ENCODE data around the gene KHNYN.

KHNYN gene

DNA sequence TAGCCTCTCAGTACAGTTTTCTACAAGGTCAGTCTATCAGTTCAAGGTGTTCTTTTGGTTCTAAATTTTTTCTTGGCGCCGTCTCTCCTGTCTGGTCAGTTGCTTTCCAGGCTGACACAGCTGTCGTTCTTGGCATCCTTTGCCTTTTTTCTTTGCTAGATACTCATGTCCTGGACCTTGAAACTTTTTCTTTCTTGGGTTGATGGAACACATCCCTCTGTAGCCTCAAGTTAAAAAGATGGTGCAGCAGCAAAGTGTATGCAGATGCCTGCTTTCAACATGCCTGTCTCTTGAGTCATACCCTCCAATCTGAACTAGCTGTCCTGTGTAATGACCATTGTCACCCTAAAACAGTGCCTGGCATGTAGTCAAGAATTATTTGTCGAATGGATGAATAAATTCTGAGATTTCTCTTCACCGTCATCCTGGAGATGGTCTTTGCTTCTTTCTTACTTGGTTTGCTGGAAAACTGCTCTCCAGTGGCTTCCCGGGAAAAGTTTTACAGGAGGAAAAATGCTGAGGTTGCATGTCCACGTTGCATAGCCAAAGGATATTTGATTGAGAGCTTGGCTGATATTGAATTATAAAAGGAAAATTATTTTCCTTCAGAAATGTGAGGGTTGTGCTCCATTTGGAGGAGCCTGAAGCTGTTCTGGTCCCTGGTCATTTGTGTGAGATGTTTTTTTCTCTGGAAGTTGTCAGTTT is 26.3 kb upstream of the KHNYN start:
- no peaks in the 10 kb centered on the region for H3K9me2 ChIP-seq (replicated peaks; ENCODE audit: low read depth, low read length)
- H3K27me3 ChIP-seq (ENCODE audit: insufficient read depth, low read length, poor library complexity, severe bottlenecking) = no peaks in the 10 kb centered on the region
- H3K9me3 ChIP-seq (ENCODE audit: insufficient read depth, low read depth, low read length) = no peaks in the 10 kb centered on the region
- H3F3A ChIP-seq (ENCODE audit: low read depth) = no peaks in the 10 kb centered on the region
- no peak overlapping the region for H2AFZ ChIP-seq (ENCODE audit: low read length)
- peak overlapping the region; percentile 78 for H3K4me3 ChIP-seq (ENCODE audit: low read length, poor library complexity, severe bottlenecking)
- peaks cover 63% of the 10 kb centered on the region for H3K79me2 ChIP-seq (ENCODE audit: insufficient read depth, low read length)
- peaks cover 61% of the 10 kb centered on the region for H3K4me1 ChIP-seq (ENCODE audit: insufficient read depth, low read length, poor library complexity, severe bottlenecking)
- peak overlapping the region; percentile 90 for H3K4me2 ChIP-seq (ENCODE audit: low read depth, low read length, poor library complexity, severe bottlenecking)
- no peak for TF ChIP-seq EZH2phosphoT487 (IDR thresholded peaks at IDR 0.05; ENCODE audit: borderline replicate concordance)
- TF ChIP-seq CTCF (conservative IDR thresholded peaks at IDR 0.05; ENCODE audit: low read length) = no peak
- H4K20me1 ChIP-seq (ENCODE audit: insufficient read depth, low read length, poor library complexity, severe bottlenecking) = no peaks in the 10 kb centered on the region
- peaks cover 4% of the 10 kb centered on the region; the same call in 1 of the 2 replicates for H3K36me3 ChIP-seq (ENCODE audit: insufficient read depth, low read length)
- H3K9ac ChIP-seq (ENCODE audit: low read depth, low read length, poor library complexity, severe bottlenecking) = peak overlapping the region; percentile 57

DNA sequence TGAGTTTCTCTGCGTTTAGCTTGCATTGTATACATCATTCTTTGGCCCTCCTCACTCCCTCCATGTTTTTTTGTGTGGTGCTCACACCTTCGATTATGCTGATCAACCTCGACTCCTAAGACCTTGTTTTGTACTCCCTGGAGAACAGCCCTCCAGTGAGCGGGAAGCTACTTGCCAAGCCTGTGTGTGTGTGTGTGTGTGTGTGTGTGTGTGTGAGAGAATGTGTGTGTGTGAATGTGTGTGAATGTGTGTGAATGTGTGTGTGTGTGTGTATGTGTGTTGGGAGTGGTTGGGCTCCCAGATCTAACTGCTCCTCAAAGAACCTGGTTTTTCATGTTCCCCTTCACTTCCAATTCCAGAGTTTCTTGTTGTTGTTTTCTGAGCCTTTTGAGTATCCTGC is 24.9 kb upstream of the KHNYN start:
- Histone ChIP-seq H3K9me2 (replicated peaks; ENCODE audit: low read depth, low read length) (no peaks in the 10 kb centered on the region), H3K36me3 (ENCODE audit: insufficient read depth, low read length) (peaks cover 14% of the 10 kb centered on the region; the same call in 1 of the 2 replicates), H3K4me1 (ENCODE audit: insufficient read depth, low read length, poor library complexity, severe bottlenecking) (peaks cover 55% of the 10 kb centered on the region), H3K9me3 (ENCODE audit: insufficient read depth, low read depth, low read length) (no peaks in the 10 kb centered on the region), H3K4me3 (ENCODE audit: low read length, poor library complexity, severe bottlenecking) (peak overlapping the region; percentile 78), H4K20me1 (ENCODE audit: insufficient read depth, low read length, poor library complexity, severe bottlenecking) (no peaks in the 10 kb centered on the region), H3K4me2 (ENCODE audit: low read depth, low read length, poor library complexity, severe bottlenecking) (peak overlapping the region; percentile 90), H3F3A (ENCODE audit: low read depth) (no peaks in the 10 kb centered on the region), H3K9ac (ENCODE audit: low read depth, low read length, poor library complexity, severe bottlenecking) (peak overlapping the region; percentile 57), H3K27me3 (ENCODE audit: insufficient read depth, low read length, poor library complexity, severe bottlenecking) (no peaks in the 10 kb centered on the region), H2AFZ (ENCODE audit: low read length) (no peak overlapping the region), H3K79me2 (ENCODE audit: insufficient read depth, low read length) (peaks cover 55% of the 10 kb centered on the region)
- TF ChIP-seq CTCF (conservative IDR thresholded peaks at IDR 0.05; ENCODE audit: low read length) = no peak
- TF ChIP-seq EZH2phosphoT487 (IDR thresholded peaks at IDR 0.05; ENCODE audit: borderline replicate concordance) = no peak

DNA sequence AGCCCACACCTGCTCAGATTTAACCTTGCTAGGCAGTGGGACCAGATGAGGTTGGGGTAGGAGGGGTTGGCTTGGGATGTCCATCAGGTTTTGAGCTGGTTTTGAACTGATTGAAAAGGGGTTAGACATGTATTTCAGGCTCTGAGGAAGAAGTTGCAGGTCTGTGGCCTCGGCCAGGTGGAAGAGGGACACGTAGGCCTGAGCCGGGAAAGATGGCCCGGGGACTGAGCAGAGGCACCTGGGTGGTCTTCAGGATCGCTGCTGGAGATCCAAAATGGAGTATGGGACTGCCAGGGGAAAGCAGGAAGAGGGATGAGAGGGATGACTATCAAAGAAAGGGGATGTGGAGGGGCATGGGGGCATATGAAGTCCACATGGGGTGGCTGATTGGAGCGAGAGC is 23.3 kb upstream of the KHNYN start:
- H3K27me3 ChIP-seq (ENCODE audit: insufficient read depth, low read length, poor library complexity, severe bottlenecking) = no peaks in the 10 kb centered on the region
- no peak overlapping the region for H2AFZ ChIP-seq (ENCODE audit: low read length)
- TF ChIP-seq EZH2phosphoT487 (IDR thresholded peaks at IDR 0.05; ENCODE audit: borderline replicate concordance) (no peak), CTCF (conservative IDR thresholded peaks at IDR 0.05; ENCODE audit: low read length) (no peak)

More for the DNA sequence above, 23.3 kb upstream of the KHNYN start:
- no peak overlapping the region for H3K9ac ChIP-seq (ENCODE audit: low read depth, low read length, poor library complexity, severe bottlenecking)
- no peaks in the 10 kb centered on the region for H3K9me2 ChIP-seq (replicated peaks; ENCODE audit: low read depth, low read length)
- peaks cover 42% of the 10 kb centered on the region for H3K4me1 ChIP-seq (ENCODE audit: insufficient read depth, low read length, poor library complexity, severe bottlenecking)
- no peak overlapping the region for H3K4me2 ChIP-seq (ENCODE audit: low read depth, low read length, poor library complexity, severe bottlenecking)
- H3K79me2 ChIP-seq (ENCODE audit: insufficient read depth, low read length) = peaks cover 41% of the 10 kb centered on the region
- no peaks in the 10 kb centered on the region for H3K9me3 ChIP-seq (ENCODE audit: insufficient read depth, low read depth, low read length)
- H3F3A ChIP-seq (ENCODE audit: low read depth) = no peaks in the 10 kb centered on the region
- H4K20me1 ChIP-seq (ENCODE audit: insufficient read depth, low read length, poor library complexity, severe bottlenecking) = no peaks in the 10 kb centered on the region
- H3K4me3 ChIP-seq (ENCODE audit: low read length, poor library complexity, severe bottlenecking) = no peak overlapping the region
- peaks cover 14% of the 10 kb centered on the region; the same call in 1 of the 2 replicates for H3K36me3 ChIP-seq (ENCODE audit: insufficient read depth, low read length)
